H1 (cell line): Measurements from ENCODE around the gene CTNND2.

Source experiments
- CBX5 ChIP-seq: fragments of 300-800, 300-1000 bp; sonication (generic); IDR thresholded peaks from 2 replicates; pipeline ENCODE4 v1.7.1; 2016; ENCODE audit warnings: antibody characterized with exemption, low read length, low read depth
- SIN3A ChIP-seq, 2 experiments: IDR thresholded peaks in 1 of 2; conservative IDR thresholded peaks in 1 of 2; 2 replicates each; pipeline ENCODE4 v1.6.1; 2011 to 2012; ENCODE audit warnings: low read length in 2 of 2, improper control_type of control experiment in 1 of 2, low read depth in 1 of 2, mild to moderate bottlenecking in 1 of 2
- SIRT6 ChIP-seq: IDR thresholded peaks from one replicate; pipeline ENCODE4 v1.7.1; 2012; ENCODE audit warnings: low read length, inconsistent platforms
- SUZ12 ChIP-seq: fragments of 200-600 bp; sonication (generic); IDR thresholded peaks from 2 replicates; pipeline ENCODE4 v1.6.1; 2012; ENCODE audit warnings: mild to moderate bottlenecking, inconsistent platforms, low read length, moderate library complexity, mixed read lengths
- TF ChIP-seq, protein P1 (sequence below), 3 experiments: IDR thresholded peaks; 1 replicate in 2 of 3; 2 replicates in 1 of 3; pipeline versions ENCODE4 v1.5.1 to v1.6.1; 2011; ENCODE audit warnings: low read length in 3 of 3, mild to moderate bottlenecking in 3 of 3, inconsistent platforms in 2 of 3, low read depth in 1 of 3, moderate library complexity in 1 of 3; ENCODE audit not compliant: insufficient read depth in 1 of 3; ENCODE audit errors: control extremely low read depth in 1 of 3
- TF ChIP-seq, protein P2 (sequence below): IDR thresholded peaks from 2 replicates; pipeline ENCODE4 v1.6.1; 2012; ENCODE audit warnings: inconsistent platforms

DNA sequence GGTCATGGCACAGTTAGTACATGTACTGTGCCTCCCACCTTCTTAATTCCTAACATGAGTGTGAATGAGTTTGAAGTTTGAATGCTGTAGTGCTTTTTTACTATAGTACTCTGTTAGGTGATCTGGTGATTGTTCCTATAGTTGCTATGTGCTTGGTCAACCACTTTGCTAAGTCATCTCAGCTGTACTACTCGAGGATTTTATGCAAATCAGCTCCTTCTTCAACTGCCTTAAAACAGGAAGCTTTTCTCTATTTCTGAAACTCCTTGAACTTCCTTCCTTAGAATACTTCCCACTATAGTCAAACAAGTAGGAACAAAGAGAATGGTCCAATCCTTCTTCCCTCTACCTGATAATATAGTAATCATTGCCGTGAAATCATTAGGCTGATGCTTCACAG is 219.6 kb downstream of the CTNND2 start:
- TF ChIP-seq CBX5 = no peak
- TF ChIP-seq, protein P1, sequence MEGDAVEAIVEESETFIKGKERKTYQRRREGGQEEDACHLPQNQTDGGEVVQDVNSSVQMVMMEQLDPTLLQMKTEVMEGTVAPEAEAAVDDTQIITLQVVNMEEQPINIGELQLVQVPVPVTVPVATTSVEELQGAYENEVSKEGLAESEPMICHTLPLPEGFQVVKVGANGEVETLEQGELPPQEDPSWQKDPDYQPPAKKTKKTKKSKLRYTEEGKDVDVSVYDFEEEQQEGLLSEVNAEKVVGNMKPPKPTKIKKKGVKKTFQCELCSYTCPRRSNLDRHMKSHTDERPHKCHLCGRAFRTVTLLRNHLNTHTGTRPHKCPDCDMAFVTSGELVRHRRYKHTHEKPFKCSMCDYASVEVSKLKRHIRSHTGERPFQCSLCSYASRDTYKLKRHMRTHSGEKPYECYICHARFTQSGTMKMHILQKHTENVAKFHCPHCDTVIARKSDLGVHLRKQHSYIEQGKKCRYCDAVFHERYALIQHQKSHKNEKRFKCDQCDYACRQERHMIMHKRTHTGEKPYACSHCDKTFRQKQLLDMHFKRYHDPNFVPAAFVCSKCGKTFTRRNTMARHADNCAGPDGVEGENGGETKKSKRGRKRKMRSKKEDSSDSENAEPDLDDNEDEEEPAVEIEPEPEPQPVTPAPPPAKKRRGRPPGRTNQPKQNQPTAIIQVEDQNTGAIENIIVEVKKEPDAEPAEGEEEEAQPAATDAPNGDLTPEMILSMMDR (IDR thresholded peaks at IDR 0.05; ENCODE audit: control extremely low read depth in 1 of 3, insufficient read depth in 1 of 3, low read depth in 1 of 3, low read length in 3 of 3) = no peak
- no peak for TF ChIP-seq SIRT6
- no peak for TF ChIP-seq SUZ12
- TF ChIP-seq SIN3A (conservative IDR thresholded peaks at IDR 0.05 in 1 of 2, IDR thresholded peaks at IDR 0.05 in 1 of 2; ENCODE audit: low read depth in 1 of 2, low read length in 2 of 2) = no peak
- TF ChIP-seq, protein P2, sequence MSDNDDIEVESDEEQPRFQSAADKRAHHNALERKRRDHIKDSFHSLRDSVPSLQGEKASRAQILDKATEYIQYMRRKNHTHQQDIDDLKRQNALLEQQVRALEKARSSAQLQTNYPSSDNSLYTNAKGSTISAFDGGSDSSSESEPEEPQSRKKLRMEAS = no peak
